ES-I3 (cell line): Measurements from ENCODE around the gene CILP2.

Experiments
- H3K36me3 ChIP-seq: 2 replicates; pipeline ENCODE4 v1.6.1; 2013; ENCODE audit warnings: mild to moderate bottlenecking, low read length, control low read depth, moderate library complexity; ENCODE audit not compliant: insufficient read depth
- H3K4me1 ChIP-seq: 2 replicates; pipeline ENCODE4 v1.6.1; 2013; ENCODE audit warnings: mild to moderate bottlenecking, control low read depth, low read length; ENCODE audit not compliant: insufficient read depth
- H3K9ac ChIP-seq: 2 replicates; pipeline ENCODE4 v1.6.1; 2013; ENCODE audit warnings: low read depth, mild to moderate bottlenecking, low read length, moderate library complexity
- H3K9me3 ChIP-seq: 2 replicates; pipeline ENCODE4 v1.6.1; 2013; ENCODE audit warnings: mild to moderate bottlenecking, low read length, moderate library complexity; ENCODE audit not compliant: control insufficient read depth, insufficient read depth

CILP2 gene

DNA sequence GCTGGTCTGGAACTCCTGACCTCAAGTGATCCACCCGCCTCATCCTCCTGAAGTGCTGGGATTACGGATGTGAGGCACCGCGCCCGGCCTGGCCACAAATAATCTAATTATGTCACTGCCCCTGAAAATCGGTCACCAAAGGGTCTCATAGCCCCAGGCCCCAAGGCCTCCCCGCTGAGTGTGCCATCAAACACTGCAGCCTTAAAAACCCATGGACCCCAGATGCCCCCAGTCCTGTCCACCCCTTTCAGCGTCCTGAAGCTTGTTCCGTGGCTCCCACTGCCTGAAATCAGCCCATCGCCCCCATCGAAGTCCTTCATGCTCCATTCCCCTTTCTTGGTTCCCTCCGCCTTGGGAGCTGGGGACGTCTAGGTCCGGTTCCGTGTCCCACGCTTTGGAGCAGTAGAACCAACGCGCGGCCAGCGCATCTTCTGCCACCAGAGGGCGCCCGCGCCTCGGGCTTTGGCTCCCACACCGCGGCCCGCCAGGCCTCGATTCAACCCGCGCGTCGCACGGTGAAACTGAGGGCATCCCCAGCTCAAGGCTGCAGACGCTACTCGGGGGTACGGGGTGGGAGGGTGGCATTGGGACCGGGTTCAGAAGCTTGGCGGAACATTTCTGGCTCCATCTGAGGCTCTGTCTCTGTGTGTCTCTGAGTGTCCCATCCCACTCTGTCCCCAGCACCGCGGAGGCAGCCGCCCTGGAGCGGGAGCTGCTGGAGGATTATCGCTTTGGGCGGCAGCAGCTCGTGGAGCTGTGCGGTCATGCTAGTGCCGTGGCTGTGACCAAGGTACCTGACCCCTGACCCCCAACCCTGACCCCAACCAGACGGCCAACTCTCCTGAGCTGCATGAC lies 5.9 kb upstream of the CILP2 start:
- H3K9ac ChIP-seq: no peak overlapping the region
- H3K4me1 ChIP-seq: peaks cover 15% of the 10 kb centered on the region; the same call in 1 of the 2 replicates

DNA sequence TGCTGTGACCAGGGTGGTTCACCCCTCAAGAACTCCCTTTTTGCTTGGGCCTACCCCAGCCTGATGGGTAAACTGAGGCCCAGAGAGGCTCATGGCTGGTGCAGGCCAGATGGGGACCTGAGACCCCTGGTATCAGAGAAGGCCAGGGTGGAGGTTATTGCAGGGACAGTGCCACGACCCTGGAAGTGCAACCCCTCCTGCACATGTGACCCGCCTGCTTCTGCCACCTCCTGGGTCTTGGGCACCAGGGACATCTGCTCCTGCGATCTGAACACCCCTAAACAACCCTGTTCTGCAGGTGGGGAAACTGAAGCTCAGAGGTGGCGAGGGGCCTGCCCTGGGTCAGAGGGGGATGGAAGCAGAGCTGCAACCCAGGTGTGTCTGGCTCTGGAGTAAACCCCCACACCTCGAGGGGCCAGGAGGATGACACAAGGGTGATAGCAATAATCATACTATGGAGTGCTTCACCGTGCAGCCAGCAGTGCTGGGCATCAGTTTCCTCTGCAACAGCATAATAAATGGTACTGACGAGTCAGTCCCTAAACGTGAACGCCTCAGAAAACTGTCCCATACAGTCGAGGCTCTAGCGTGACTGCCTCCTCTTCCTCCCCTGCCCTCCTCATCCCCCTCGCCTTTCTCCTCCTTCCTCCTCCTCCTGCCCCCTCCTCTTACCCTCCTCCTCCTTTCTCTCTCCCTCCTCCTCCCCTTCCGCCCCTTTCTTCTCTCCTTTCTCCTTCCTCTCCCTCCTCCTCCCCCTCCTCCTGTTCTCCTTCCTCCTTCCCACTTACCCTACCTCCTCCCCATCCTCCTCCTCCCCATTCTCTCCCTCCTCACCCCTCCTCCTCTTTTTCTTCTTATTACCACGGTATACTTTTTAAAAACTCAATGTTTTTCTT lies 5.0 kb upstream of the CILP2 start:
- no peaks in the 10 kb centered on the region for H3K9me3 ChIP-seq
- H3K9ac ChIP-seq: no peak overlapping the region
- no peaks in the 10 kb centered on the region for H3K36me3 ChIP-seq
- H3K4me1 ChIP-seq: peaks cover 15% of the 10 kb centered on the region; the same call in 1 of the 2 replicates

More for the DNA sequence above, 5.9 kb upstream of the CILP2 start:
- Histone ChIP-seq H3K9me3 (no peaks in the 10 kb centered on the region), H3K36me3 (no peaks in the 10 kb centered on the region)

DNA sequence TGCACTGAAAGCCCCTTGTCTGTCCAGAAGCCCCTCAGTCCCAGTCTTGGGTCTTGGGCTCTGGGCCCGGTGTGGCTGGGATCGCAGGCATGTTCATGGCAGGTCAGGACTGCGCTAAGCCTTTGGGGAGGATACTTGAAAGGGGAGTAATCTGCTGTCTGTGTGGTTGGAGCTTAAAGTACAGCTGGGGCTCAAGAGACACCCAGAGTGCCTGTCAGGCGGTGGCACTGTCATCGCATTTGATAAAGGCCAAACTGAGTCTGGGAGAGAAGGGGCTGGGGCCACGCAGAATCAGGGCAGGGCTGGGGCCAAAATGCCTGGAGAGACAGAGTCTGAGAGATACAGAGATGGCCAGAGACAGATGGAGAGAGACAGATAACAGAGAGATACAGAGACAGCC lies 4.2 kb upstream of the CILP2 start:
- no peak overlapping the region for H3K9ac ChIP-seq
- peaks cover 15% of the 10 kb centered on the region; the same call in 1 of the 2 replicates for H3K4me1 ChIP-seq
- H3K36me3 ChIP-seq: no peaks in the 10 kb centered on the region
- H3K9me3 ChIP-seq: no peaks in the 10 kb centered on the region

DNA sequence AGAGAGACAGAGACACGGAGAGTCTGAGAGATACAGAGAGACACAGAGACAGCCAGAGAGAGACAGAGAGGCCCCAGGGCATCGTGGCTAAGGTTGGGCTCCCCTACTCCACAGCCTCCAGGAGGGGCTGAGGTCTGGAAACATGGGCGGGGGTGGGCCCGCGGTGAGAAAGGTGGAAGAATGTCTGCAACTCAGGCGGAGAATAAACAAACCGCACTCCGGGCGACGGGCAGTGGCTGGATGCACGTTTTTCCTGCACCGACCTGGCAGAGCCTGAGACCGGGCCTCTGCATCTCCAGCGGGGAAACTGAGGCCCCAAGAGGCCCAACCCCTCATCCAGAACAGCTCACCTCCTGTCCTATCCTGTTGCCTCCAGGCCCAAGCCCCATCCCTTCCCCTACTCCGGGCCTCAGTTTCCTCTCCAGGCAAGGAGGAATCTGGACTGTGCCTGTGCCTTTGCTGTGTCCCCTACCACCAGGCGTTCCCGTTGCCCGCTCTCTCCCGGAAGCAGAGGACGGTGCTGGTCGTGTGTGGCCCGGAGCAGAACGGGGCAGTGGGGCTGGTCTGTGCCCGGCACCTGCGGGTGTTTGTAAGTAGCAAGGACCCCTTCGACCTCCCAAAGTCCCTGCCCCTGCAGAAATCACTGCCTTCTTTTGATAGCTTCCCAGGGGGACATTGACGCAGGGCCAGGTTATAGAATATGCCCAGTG lies 3.4 kb upstream of the CILP2 start:
- no peak overlapping the region for H3K9ac ChIP-seq
- H3K9me3 ChIP-seq: no peaks in the 10 kb centered on the region
- no peaks in the 10 kb centered on the region for H3K36me3 ChIP-seq
- H3K4me1 ChIP-seq: peaks cover 11% of the 10 kb centered on the region; the same call in 1 of the 2 replicates

DNA sequence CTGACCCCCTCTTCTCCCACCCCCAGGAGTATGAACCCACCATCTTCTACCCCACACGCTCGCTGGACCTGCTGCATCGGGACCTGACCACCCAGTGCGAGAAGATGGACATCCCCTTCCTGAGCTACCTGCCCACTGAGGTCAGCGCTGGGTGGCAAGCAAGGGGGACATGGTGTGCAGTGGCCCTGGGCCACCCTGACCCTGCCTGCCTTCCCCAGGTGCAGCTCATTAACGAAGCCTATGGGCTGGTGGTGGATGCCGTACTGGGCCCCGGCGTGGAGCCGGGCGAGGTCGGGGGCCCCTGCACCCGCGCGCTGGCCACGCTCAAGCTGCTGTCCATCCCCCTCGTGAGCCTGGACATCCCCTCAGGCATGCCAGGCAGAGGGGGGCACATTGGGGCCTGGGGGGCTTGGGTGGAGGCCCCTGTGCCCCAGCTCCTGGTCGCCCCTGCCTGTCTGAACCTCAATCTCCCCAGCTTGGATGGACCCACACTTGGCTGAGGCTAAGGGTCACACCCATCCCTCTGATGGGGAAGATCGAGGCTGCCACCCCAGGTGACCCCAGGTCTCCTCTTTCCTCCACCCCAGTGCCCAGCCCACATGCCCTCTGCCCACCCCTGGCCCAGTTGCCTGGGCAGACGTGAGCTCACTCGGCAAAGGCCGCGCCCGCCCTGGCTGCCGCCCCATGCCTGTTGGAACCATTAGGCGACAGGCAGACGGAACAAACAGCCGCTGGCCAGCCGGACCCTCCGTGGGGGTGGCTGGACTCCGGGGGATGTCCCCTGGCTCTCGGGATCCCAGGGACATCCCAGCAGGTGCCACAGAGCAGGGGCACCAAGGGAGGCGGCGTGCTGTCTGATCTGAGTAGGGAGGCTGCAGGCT lies 2.5 kb upstream of the CILP2 start:
- Histone ChIP-seq H3K4me1 (peaks cover 4% of the 10 kb centered on the region; the same call in 1 of the 2 replicates), H3K9me3 (no peaks in the 10 kb centered on the region), H3K9ac (no peak overlapping the region), H3K36me3 (no peaks in the 10 kb centered on the region)

DNA sequence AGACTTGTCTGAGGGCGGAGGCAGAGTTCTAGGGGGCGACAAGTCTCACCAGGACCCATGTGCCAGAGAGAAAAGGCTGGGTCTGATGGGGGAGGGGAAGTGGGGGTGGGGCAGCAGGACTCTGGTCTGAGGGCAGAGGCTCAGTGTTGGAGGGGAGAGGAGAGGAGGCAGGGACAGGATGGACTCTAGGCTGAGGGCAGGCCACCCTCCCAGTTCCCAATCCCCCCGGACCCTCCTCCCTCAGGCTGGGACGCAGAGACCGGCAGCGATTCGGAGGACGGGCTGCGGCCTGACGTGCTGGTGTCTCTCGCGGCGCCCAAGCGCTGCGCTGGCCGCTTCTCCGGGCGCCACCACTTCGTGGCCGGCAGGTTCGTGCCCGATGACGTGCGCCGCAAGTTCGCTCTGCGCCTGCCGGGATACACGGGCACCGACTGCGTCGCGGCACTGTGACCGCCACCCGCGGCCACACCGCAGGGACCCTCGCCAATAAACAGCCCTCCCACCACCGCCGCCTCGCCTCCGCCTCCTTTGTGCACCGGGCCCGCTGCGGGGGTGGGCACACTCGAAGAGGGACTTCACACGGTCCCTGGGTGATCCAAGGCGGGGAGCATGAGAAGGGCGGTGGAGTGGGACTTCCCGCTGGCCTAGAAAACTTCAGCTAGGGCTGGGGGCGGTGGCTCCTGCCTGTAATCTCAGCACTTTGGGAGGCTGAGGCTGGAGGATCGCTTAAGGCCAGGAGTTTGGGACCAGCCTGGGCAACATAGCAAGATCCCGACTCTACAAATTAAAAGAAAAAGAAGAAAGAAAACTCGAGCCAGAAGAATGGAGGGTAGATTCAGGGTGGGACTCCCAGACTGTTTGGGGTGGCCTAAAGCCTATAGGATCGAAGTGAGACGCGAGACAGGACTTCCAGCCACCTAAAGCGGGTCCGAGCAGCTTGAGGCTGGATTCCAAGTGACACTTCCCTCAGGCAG lies 703 bp upstream of the CILP2 start:
- Histone ChIP-seq H3K36me3 (no peaks in the 10 kb centered on the region), H3K4me1 (peaks cover 2% of the 10 kb centered on the region; the same call in 1 of the 2 replicates), H3K9me3 (no peaks in the 10 kb centered on the region), H3K9ac (peak overlapping the region; percentile 62; the same call in 1 of the 2 replicates)

DNA sequence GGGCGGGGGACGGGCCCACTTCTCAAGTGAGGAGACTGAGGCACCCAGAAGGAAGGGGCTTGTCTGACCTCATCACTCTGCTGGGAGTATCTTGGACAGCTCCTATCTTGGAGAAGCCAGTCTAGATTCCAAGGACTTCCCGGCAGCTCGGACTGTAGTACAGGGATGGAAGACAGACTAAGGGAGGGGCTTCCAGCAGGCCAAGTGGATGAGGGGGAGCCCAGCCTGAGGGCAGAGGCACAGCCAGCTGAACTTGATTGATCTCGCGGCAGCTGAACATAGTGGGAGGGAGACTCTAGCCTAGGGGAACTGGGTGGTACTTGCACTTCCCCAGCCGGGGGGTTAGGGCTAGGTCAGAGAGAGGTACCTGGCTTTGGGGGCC lies 711 bp downstream of the CILP2 start:
- Histone ChIP-seq H3K4me1 (0 out of 2 replicates have a peak, but pooled peaks cover 2% of the 10 kb centered on the region), H3K9ac (peak overlapping the region; percentile 62; the same call in 1 of the 2 replicates), H3K36me3 (no peaks in the 10 kb centered on the region), H3K9me3 (no peaks in the 10 kb centered on the region)

DNA sequence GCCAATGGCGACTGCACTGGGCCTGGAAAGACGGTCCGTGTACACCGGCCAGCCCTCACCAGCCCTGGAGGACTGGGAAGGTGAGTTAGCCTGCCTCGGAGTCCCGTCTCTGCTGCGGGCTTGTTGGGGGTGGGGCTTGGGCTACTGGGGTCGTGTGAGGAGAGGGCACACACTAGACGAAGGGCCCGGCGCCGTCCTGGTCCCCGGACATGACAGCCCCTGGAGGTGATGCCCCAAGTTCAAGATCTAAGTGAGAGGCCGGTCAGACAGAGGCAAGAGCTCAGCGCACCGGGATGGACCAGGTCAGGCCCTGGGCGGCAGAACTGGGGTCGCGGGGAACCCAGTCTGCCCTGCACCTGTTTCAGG lies 1.6 kb downstream of the CILP2 start:
- H3K4me1 ChIP-seq: 0 out of 2 replicates have a peak, but pooled peaks cover 2% of the 10 kb centered on the region
- H3K9me3 ChIP-seq: no peaks in the 10 kb centered on the region
- H3K9ac ChIP-seq: peak overlapping the region; percentile 10; the same call in 1 of the 2 replicates
- no peaks in the 10 kb centered on the region for H3K36me3 ChIP-seq

DNA sequence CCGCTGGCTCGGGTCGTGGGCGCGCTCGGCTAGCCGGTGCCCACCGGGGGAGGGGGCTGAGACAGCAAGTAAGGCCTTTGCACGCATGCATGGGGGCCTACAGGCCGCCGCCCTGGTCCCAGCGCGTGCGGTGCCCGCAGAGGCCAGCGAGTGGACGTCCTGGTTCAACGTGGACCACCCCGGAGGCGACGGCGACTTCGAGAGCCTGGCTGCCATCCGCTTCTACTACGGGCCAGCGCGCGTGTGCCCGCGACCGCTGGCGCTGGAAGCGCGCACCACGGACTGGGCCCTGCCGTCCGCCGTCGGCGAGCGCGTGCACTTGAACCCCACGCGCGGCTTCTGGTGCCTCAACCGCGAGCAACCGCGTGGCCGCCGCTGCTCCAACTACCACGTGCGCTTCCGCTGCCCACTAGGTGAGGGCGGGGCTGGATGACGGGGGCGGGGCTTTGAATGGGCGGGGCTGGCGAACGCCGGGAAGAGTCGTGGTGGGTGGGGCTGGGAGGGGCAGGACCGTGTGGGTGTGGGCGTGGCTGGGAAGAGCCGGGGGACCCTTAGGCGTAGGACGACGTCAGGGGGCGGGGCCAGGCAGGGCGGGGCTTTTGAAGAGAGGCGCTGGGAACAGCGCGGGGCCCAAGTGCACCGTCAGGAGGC lies 2.1 kb downstream of the CILP2 start:
- 0 out of 2 replicates have a peak, but pooled peaks cover 2% of the 10 kb centered on the region for H3K4me1 ChIP-seq
- H3K36me3 ChIP-seq: no peaks in the 10 kb centered on the region
- no peaks in the 10 kb centered on the region for H3K9me3 ChIP-seq
- H3K9ac ChIP-seq: peak overlapping the region; percentile 56; the same call in 1 of the 2 replicates

DNA sequence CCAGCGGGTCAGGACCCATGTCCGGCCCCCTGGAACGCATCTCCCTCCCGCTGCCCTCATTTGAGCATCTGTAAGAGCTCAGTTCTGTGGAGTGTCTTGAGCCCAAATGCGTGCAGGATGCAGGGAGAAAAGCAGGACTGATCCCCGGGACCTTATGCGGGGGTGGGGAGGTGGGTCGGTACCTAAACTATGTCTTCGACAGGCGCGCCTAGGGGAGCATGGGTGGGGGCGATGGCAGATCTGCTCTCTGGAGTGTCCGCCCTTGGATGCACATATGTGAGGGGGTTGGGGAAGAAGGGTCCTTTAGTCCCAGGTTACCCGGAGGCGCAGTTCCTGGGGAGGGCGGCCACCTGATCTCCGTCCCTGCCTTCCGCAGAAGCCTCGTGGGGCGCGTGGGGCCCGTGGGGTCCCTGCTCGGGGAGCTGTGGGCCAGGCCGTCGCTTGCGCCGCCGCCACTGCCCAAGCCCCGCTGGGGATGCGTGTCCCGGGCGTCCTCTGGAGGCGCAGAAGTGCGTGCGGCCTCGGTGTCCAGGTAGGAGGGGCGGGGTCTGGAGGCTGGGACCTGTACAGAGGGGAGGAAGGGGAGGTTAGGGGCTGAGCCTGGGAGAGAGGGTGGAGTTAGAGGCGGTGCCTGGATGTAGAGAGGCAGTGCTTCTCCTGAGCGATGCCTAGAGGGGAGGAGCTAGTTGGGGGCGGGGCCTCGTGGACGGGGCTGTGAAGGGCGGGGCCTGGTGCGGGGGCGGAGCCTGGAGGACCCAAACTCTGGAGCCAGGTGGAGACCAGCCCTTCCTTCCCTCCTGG lies 2.9 kb downstream of the CILP2 start:
- peak overlapping the region; percentile 56; the same call in 1 of the 2 replicates for H3K9ac ChIP-seq
- H3K4me1 ChIP-seq: 0 out of 2 replicates have a peak, but pooled peaks cover 2% of the 10 kb centered on the region
- no peaks in the 10 kb centered on the region for H3K36me3 ChIP-seq
- no peaks in the 10 kb centered on the region for H3K9me3 ChIP-seq

DNA sequence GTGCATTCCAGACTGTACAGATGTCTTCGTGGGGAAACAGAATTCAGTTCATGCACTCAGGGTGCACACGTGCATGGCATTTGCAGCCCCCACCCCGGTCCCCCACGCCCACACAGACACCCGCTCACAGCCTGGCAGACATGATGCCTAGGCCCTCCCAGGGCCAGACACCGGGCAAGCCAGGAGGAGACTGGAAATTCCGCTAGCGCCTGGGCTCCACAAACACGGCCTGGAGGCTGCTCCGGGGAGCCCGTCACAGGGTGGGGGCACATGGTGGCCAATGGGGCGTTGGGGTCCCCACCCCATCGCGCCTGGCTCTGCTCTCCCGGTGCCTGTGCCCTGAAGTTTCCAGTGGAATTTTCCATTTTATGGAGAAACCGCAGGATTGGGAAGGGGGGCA lies 3.6 kb downstream of the CILP2 start:
- H3K9ac ChIP-seq: no peak overlapping the region
- H3K9me3 ChIP-seq: no peaks in the 10 kb centered on the region
- H3K36me3 ChIP-seq: no peaks in the 10 kb centered on the region
- H3K4me1 ChIP-seq: 0 out of 2 replicates have a peak, but pooled peaks cover 2% of the 10 kb centered on the region
